CMK (cell line): ENCODE measurements around the gene LHPP.

Experiments
- DNase-seq: peaks from one replicate; pipeline ENCODE4 v3.0.0-alpha.2; 2010; ENCODE audit warnings: low read depth

Gene LHPP

DNA sequence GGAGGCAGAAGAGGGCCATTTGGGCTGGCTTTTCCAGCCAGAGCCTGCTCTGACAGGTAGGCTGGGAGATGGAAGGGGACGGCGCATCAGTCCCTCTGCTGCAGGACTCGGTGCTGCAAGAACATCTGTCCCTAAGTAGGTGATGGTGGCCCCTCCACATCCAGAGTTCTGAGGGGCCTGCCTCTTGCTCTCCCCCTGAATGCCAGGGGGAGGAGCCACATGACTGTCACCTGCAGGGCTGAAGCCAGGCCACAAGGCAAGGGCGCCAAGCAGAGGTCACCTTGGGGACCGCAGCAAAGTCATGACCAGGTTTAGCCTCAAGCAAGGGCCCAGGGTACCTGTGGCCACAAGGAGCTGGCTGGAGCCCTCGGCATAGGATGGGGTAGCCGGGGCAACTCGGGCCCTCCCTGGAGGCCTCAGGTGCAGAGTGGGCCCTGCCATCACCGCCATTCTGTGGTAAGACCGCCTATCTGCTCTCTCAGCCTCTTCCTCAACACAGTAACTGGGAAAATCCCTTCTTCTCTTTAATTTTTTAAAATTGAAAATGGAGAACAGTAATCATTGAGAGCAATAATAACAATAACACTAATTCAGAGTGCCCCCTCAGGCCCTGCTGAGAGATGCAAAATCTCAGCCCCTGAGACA lies 183.3 kb downstream of the LHPP start:
- DNase-seq: no peak

GRCh38 chr10:124645467-124646095 lies 184.0 kb downstream of the LHPP start:
- no peak for DNase-seq

DNA sequence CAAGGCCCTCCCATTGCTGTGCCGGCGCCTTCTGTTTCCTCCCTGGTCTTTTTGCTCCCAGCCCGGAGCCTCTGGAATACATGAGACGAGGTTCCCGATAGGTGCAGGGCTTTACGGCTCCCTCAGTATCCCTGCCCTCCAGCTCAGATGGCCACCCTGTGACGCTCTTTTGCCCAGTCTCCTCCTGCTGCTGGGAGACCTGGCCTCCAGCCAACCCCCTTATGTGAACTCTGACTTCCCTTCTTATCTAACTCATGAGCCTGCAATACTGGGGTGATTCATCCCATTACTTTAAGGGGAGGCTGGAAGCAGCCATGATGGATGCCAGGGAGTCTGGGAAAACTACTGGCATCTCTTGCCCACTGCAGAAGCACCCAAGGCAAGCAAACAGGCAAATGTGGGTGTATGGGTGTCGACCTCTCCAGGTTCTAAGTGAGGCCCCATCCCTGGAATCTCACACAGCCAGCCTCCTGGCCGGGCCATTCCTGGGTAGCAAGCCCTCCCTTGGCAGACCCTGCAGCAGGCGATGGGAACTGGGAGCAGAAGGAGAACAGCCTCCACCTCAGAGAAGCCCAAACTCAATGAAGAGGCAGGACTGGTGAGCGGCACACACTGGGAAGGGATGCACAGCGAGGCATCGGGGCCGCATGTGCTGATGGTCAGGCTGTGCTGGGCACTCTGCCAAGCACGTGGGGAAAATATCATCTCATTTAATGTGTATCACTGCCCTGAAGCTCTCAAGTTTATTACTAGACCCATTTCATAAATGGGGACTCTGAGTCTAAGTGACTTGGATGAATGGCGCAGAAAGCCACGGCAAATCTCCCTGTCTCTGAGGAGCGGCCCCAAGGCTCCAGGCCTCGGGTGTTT lies 185.1 kb downstream of the LHPP start:
- no peak for DNase-seq

- DNase-seq: peak; percentile 79
These were observed 186.0 kb downstream of the LHPP start for GRCh38 chr10:124647421-124648130.

DNA sequence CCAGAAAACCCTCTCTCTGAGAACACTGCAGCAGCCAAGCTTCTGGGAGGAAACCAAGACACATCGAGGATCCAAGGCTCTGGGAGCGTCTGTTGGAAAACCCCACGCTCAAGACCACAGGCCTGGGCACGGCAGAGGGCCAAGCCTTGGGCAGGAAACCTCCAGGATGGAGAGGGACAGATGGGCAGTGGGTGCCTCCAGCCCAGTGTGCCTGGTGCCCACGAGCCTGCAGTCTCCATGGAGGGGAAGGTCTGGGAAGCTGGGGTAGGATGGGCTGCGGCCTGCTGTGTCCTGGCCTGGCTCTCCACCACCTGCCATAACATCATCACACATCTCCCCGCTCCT lies 186.5 kb downstream of the LHPP start:
- no peak for DNase-seq

- DNase-seq: no peak
These were observed 187.1 kb downstream of the LHPP start for GRCh38 chr10:124648738-124649137.

DNA sequence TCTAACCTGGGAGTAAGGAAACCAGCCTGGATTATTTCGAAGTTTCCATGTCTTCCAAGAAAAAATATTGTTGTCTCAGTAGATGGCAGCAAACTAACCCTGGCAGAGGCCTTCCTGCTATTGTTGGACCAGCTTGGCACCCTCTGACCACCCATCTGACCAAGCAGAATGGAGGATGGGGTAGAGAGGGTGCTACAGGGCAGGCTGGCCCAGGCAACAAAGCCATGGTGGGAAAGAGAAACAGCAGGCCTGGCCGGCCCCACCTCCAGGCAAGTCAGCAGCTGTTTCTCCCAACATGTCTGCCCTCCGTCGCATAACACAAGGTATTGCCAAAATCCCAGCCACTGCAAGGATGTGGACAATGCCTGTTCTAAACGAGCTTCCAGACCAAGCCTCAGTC lies 187.6 kb downstream of the LHPP start:
- no peak for DNase-seq

- no peak for DNase-seq
These were observed 188.6 kb downstream of the LHPP start for GRCh38 chr10:124650263-124650662.

DNA sequence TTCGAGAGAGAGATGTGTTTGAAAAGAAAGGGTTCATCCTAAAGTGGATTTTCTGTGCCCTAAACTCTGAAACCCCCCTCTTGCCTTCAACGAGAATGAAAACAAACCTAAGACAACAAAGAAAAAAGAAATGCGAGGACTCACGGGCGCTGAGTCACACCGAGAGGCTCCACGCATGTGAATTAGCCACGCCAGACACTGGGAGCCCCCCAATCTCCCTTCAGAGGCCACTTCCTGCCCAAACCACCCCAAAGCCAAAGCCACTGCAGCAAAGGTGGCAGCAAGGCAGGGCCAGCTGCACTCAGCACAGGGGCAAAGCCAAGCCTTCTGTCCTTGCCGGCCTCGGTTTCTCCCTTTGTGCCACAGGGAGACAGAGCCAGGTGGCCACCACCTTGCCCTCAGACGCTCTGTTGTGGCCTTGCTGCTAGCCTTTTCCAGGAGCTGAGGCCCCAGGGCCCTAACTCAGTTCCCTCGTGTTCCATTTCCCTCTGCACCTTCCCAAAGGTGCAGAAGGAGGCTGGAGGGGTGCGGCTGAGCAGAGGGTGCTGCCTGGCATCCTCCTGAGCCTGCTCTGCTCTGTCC lies 189.3 kb downstream of the LHPP start:
- no peak for DNase-seq

DNA sequence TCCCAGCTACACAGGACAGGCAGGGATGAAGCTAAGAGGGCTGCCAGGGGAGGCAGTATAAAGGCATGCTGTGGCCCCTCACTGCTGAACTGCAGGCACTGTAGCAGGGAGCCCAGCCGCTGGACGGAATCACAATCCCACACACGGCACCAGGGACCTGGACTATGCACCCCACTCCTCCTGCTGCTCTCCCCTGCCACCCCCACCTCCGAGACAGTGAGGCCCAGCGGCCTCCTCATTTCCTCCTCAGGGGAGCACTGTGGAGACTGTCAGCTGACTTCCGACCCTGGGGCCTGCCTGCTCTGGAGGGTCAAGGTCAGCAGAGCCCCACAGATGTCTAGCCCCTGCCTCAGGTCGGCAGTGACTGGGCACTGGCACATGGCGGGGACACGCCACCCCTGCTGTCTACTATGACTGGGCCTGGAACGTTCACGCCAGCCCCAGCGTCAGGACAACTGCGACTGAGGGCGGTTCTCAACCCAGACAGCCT lies 189.8 kb downstream of the LHPP start:
- no peak for DNase-seq

DNA sequence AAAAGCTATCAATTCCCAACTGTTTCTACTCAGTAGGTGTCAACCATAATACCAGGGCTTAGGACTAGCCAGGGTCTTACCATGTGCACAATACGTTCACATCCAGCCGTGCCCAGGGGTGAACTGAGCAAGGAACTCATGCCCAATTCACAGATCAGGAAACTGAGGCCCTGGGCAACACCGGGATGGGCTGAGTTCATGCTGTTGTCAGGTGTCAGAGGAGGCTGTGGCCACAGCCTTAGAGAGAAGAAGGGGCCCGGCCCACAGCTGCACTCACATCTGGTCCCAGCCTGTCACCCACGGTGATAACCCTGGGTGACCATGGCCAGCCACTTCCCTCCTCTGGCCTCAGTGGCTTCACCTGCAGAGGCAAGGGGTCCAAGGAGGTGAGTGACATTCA lies 190.6 kb downstream of the LHPP start:
- no peak for DNase-seq

- no peak for DNase-seq
These were observed 191.1 kb downstream of the LHPP start for GRCh38 chr10:124652701-124653100.

DNA sequence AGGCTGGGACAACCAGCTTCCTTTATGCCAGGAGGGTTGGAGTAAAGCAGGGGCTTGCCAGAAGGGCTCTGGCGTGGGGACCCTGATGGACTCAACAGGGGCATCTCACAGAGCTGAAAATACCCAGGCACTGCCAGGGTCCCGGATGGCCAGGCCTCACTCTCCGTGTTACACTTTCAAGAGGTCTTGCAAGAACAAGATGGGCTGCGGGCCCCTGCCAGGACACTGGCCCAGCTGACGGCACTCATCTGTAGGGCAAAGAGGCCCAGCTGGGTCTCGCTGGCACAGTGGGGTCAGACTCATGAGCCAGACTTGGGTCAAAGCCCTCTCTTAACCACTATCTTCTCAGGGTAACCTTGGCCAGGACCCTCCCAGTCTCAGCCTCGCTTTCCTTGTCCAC lies 191.7 kb downstream of the LHPP start:
- DNase-seq: no peak

DNA sequence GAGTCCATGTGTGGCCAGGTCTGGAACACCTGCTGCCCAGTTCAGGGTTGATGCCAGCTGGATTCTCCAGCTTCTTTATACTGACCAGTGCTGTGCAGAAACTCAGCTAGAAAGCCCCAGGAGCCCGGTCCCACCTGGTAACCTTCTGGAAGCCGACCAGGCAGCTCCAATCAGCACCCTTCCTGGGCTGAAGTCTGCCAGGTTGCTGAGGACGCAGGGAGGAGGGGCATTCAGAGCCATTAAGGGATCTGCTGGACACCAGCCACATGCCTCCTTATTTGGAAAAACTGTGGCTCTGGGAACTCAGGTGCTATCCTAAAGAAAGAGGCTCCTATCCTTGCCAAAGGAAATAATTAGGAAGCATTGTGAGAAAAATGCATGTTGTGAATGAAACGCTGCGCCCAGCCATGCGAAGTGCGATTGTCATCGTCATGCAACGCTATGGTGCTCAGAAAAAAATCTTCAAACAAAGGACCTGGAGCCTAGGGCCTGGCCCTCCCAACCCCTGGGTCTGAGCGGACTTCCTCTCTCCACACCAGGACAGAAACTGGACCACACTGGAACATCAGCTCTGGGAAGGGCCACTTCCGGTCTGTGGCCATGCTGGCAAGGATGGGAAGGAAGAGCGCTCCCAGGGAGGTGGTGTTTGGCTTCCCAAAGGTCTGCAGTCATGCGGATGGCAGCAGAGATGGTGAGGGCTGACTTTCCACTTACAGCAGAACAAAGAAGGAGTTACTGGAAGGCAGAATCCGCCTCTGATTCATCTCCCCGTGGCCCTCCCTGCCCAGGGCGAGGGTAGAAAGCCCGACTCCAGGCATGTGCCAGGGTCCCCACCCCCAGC lies 192.4 kb downstream of the LHPP start:
- no peak for DNase-seq

- DNase-seq: no peak
These were observed 193.1 kb downstream of the LHPP start for GRCh38 chr10:124654686-124655085.

- no peak for DNase-seq
These were observed 193.8 kb downstream of the LHPP start for GRCh38 chr10:124655191-124656112.

GRCh38 chr10:124656113-124656490 lies 194.5 kb downstream of the LHPP start:
- no peak for DNase-seq

- no peak for DNase-seq
These were observed 194.9 kb downstream of the LHPP start for GRCh38 chr10:124656541-124656940.

- no peak for DNase-seq
These were observed 196.2 kb downstream of the LHPP start for GRCh38 chr10:124657806-124658205.

GRCh38 chr10:124658591-124659242 lies 197.1 kb downstream of the LHPP start:
- DNase-seq: no peak
